Neural progenitor cell (in vitro differentiated cells): ENCODE measurements around the gene LRFN2.

ENCODE experiments used
- CTCF ChIP-seq: fragments of 200-600 bp; sonication (generic); IDR thresholded peaks from 2 replicates; pipeline ENCODE4 v1.5.1; 2017; ENCODE audit warnings: antibody characterized with exemption, mild to moderate bottlenecking
- EZH2phosphoT487 ChIP-seq: fragments of 200-600 bp; sonication (generic); IDR thresholded peaks from 2 replicates; pipeline ENCODE4 v1.6.1; 2017; ENCODE audit warnings: antibody characterized with exemption

GRCh38 chr6:40556881-40557280, 30.3 kb downstream of the LRFN2 start:
- TF ChIP-seq EZH2phosphoT487 = no peak
- no peak for TF ChIP-seq CTCF
